Hepatocyte (in vitro differentiated cells): ENCODE measurements around the gene IQCH.

Source experiments
- CTCF ChIP-seq: fragments of 200-600 bp; sonication (generic); IDR thresholded peaks from 2 replicates; pipeline ENCODE4 v1.5.1; 2016; ENCODE audit warnings: antibody characterized with exemption, mild to moderate bottlenecking; ENCODE audit not compliant: poor library complexity
- EZH2phosphoT487 ChIP-seq: fragments of 200-600 bp; sonication (generic); IDR thresholded peaks from one replicate; pipeline ENCODE4 v1.6.1; 2018; ENCODE audit warnings: antibody characterized with exemption, mild to moderate bottlenecking, low read depth, moderate library complexity; ENCODE audit not compliant: unreplicated experiment, severe bottlenecking

DNA sequence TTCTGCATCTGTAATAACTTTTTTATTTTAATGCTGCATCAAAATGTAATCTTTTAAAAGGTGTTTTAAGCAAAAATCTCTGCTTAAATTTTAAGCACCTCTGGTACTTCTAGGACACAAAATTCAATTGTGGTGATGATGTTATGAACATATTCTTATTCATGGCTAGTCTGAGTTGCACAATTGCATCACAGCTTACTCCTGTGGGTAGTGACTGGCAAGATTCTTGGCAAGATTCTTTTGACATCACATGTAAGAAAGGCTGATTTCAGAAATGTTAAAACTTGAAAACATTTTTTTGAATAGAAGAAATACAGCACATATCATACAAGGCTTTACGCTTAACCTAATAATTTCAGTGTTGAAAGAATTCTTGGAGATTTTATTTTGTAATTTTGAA lies 35.7 kb downstream of the IQCH start:
- no peak for TF ChIP-seq CTCF
- no peak for TF ChIP-seq EZH2phosphoT487
